MCF 10A (cell line): ENCODE results near the gene DNAJC25. TPM values are rescaled to one million over a fixed set of nuclear protein-coding genes. Genes with fewer than 3 reads are reported as not detected.
"Not testable (repeated sequence)": the region's sequence is repeated elsewhere in the genome, so short reads cannot be mapped to it uniquely, and the experiment has no call there.

ENCODE experiments used
- BruUV-seq: library from RNA; stranded (reverse); fragments of 400-500 nt; replicated peaks from 2 replicates; lab custom pipeline; 2021; lab: Mats Ljungman, UMichigan
- CTCF ChIA-PET: fragments of 300-600 bp; sonication (Branson Sonifier 250); formaldehyde crosslinking; extraction: SDS; loops from one replicate; lab custom pipeline; 2021; ENCODE audit warnings: antibody characterized with exemption, inconsistent platforms; lab: Yijun Ruan, JAX
- POLR2A ChIA-PET: fragments of 300-600, 350-650 bp; sonication (Branson Sonifier 250); formaldehyde crosslinking; extraction: SDS; loops from one replicate; lab custom pipeline; 2020; ENCODE audit warnings: antibody characterized with exemption, inconsistent platforms; lab: Yijun Ruan, JAX
- DNase-seq: peaks from one replicate; pipeline ENCODE4 v3.0.0-alpha.2; 2018; ENCODE audit not compliant: unreplicated experiment
- H3K27ac Mint-ChIP-seq: one replicate; pipeline ENCODE4 v1.8.0; 2022; ENCODE audit warnings: mild to moderate bottlenecking, low read depth, mixed read lengths; ENCODE audit not compliant: unreplicated experiment
- H3K27me3 Mint-ChIP-seq: one replicate; pipeline ENCODE4 v1.8.0; 2022; ENCODE audit warnings: mixed read lengths; ENCODE audit not compliant: insufficient read depth, unreplicated experiment
- H3K36me3 Mint-ChIP-seq: one replicate; pipeline ENCODE4 v1.8.0; 2022; ENCODE audit warnings: mild to moderate bottlenecking, moderate library complexity, mixed read lengths; ENCODE audit not compliant: insufficient read depth, unreplicated experiment
- H3K4me1 Mint-ChIP-seq: one replicate; pipeline ENCODE4 v1.8.0; 2022; ENCODE audit warnings: mixed read lengths; ENCODE audit not compliant: insufficient read depth, unreplicated experiment
- H3K4me3 Mint-ChIP-seq: one replicate; pipeline ENCODE4 v1.8.0; 2022; ENCODE audit warnings: mild to moderate bottlenecking, moderate library complexity, mixed read lengths; ENCODE audit not compliant: unreplicated experiment
- H3K9me3 Mint-ChIP-seq: one replicate; pipeline ENCODE4 v1.8.0; 2022; ENCODE audit warnings: mixed read lengths; ENCODE audit not compliant: unreplicated experiment
- intact Hi-C: fragments of 100-400 bp; cut with micrococcal nuclease; formaldehyde crosslinking; loops from 2 replicates; pipeline ENCODE4 v1.14.1; 2022
- total RNA-seq: library from RNA; stranded (reverse); gene quantifications from 2 replicates; pipeline ENCODE4 v1.2.3, GENCODE V29; 2022
- TF ChIP-seq, protein P1 (sequence below): fragments of 200-600 bp; IDR thresholded peaks from one replicate; pipeline ENCODE4 v1.8.0; 2022; ENCODE audit warnings: antibody characterized with exemption, mild to moderate bottlenecking; ENCODE audit not compliant: unreplicated experiment

DNAJC25 gene
- total RNA-seq, 1 experiment from 2014 or later, result 10.9 TPM

DNA sequence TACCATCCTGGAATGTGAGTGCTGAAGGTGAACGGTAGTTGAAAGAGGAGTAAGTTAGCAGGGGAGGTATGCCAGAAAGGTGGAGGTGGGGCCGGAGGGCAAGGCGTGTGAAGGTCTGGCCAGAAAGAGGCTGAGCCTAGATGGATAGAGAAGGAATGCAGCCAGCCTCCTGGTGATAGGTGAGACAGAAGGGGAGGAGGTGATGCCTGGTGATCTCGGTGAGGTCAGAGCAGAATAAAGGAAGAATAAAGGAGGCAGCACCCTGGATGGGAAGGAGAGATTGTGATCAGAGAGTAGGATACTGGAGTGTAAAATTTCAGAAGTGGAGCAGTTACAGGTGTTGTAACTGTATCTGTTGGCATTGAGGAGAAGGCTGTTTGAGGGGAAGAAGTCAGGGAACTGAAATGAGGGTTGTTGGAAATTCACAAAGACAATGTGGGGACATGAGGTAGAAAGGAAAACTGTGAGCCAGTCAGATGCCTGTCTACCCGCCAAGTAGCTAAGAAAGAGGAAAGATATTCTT, 32.2 kb downstream of the DNAJC25 start:
- Mint-ChIP-seq H3K4me3 (peak overlapping the region; percentile 87), H3K27me3 (no peaks in the 10 kb centered on the region), H3K9me3 (no peaks in the 10 kb centered on the region), H3K4me1 (peaks cover 19% of the 10 kb centered on the region), H3K27ac (peak overlapping the region; percentile 93), H3K36me3 (peaks cover 26% of the 10 kb centered on the region)
- BruUV-seq, result no TSS peak
- TF ChIP-seq, protein P1, sequence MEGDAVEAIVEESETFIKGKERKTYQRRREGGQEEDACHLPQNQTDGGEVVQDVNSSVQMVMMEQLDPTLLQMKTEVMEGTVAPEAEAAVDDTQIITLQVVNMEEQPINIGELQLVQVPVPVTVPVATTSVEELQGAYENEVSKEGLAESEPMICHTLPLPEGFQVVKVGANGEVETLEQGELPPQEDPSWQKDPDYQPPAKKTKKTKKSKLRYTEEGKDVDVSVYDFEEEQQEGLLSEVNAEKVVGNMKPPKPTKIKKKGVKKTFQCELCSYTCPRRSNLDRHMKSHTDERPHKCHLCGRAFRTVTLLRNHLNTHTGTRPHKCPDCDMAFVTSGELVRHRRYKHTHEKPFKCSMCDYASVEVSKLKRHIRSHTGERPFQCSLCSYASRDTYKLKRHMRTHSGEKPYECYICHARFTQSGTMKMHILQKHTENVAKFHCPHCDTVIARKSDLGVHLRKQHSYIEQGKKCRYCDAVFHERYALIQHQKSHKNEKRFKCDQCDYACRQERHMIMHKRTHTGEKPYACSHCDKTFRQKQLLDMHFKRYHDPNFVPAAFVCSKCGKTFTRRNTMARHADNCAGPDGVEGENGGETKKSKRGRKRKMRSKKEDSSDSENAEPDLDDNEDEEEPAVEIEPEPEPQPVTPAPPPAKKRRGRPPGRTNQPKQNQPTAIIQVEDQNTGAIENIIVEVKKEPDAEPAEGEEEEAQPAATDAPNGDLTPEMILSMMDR, result no peak
- CTCF ChIA-PET, result interaction anchor here (0.6 to 1.4 kb wide), 8 partner anchors 9 to 135 kb away, joined by 3 to 7 read pairs (median 3); no protein-coding TSS in a partner anchor
- peak; percentile 32 for DNase-seq
- POLR2A ChIA-PET, result interaction anchor here (0.6 to 3.2 kb wide), 4 partner anchors 18 to 65 kb away, joined by 3 to 37 read pairs (median 4); partner anchors contain the start of gene DNAJC25
- intact Hi-C loops, result no loop called here

DNA sequence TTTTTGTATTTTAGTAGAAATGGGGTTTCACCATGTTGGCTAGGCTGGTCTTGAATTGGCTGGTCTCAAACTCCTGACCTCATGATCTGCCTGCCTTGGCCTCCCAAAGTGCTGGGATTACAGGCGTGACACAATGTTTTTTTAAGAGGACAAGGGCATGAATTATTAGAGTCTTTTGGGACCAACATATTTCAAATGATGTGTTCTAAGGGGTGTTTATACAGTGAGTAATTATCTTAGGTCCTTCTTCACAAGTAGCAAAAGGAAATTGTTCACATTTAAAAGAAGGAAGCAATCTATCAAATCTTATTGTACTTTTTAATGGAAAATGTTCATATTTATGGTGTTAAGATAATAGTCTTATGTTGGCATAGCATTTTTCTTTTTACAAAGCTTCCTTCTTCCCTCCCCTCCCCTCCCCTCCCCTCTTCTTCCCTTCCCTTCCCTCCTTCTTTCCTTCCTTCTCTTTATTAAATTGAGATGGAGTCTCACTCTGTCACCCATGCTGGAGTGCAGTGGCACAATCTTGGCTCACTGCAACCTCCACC, 37.0 kb downstream of the DNAJC25 start:
- H3K36me3 Mint-ChIP-seq, result peaks cover 38% of the 10 kb centered on the region
- no peak for DNase-seq
- TF ChIP-seq, protein P1, result no peak
- H3K27me3 Mint-ChIP-seq, result no peaks in the 10 kb centered on the region
- H3K27ac Mint-ChIP-seq, result no peak overlapping the region
- BruUV-seq, result no TSS peak
- H3K4me1 Mint-ChIP-seq, result peaks cover 6% of the 10 kb centered on the region
- no peak overlapping the region for H3K4me3 Mint-ChIP-seq
- POLR2A ChIA-PET, result interaction anchor here (1.0 kb wide), 1 partner anchor 11 kb away, joined by 3 read pairs; no protein-coding TSS in a partner anchor
- intact Hi-C loops, result no loop called here
- no peaks in the 10 kb centered on the region for H3K9me3 Mint-ChIP-seq
- CTCF ChIA-PET, result no interaction called here

DNA sequence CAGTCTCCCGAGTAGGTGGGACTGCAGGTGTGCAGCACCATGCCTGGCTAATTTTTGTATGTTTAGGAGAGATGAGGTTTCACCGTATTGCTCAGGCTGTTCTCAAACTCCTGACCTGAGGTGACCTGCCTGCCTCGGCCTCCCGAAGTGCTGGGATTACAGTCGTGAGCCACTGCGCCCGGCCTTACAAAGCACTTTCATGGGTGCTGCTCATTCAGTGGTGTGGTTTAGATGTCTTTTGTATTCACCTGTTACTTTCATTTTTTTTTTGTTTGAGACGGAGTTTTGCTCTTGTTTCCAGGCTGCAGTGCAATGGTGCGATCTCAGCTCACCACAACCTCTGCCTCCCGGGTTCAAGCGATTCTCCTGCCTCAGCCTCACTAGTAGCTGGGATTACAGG, 37.5 kb downstream of the DNAJC25 start:
- H3K27me3 Mint-ChIP-seq, H3K4me1 Mint-ChIP-seq, BruUV-seq, DNase-seq, intact Hi-C loops, H3K9me3 Mint-ChIP-seq, H3K27ac Mint-ChIP-seq, CTCF ChIA-PET, POLR2A ChIA-PET, H3K4me3 Mint-ChIP-seq: not testable (repeated sequence)
- H3K36me3 Mint-ChIP-seq, result peaks cover 33% of the 10 kb centered on the region

DNA sequence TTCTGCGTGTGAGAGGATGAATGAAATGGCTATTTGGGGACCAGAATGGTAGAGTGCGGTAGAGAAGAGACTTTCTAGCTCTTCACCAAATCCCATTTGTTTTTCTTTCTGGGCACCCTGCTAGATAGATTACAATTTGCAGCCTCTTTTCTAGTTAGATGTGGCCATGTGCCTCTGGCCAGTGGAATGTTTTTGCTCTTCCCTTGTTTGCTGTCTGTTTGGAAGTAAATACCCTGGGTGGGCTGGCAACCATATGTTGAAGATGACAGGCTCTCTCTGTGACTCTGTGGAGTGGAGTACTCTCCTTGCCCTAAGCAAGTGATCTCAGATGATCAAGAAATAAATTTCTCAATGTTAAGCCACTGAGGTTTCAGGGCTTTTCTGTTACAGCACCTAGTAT, 43.2 kb downstream of the DNAJC25 start:
- no peaks in the 10 kb centered on the region for H3K9me3 Mint-ChIP-seq
- DNase-seq, result no peak
- no TSS peak for BruUV-seq
- POLR2A ChIA-PET, result interaction anchor here (0.7 kb wide), 1 partner anchor 1582 kb away, joined by 4 read pairs; no protein-coding TSS in a partner anchor
- no peaks in the 10 kb centered on the region for H3K4me1 Mint-ChIP-seq
- CTCF ChIA-PET, result interaction anchor here (0.6 to 1.0 kb wide), 4 partner anchors 17 to 1732 kb away, joined by 3 read pairs; no protein-coding TSS in a partner anchor
- H3K36me3 Mint-ChIP-seq, result peaks cover 22% of the 10 kb centered on the region
- intact Hi-C loops, result no loop called here
- no peaks in the 10 kb centered on the region for H3K27me3 Mint-ChIP-seq
- no peak overlapping the region for H3K4me3 Mint-ChIP-seq
- H3K27ac Mint-ChIP-seq, result no peak overlapping the region
- TF ChIP-seq, protein P1, result no peak
